ENCODE data around the gene HNF1A. TPM values are rescaled to one million over a fixed set of nuclear protein-coding genes. Genes with fewer than 3 reads are reported as not detected.

The HNF1A gene
- polyA plus RNA-seq, 1 donor = not detected

DNA sequence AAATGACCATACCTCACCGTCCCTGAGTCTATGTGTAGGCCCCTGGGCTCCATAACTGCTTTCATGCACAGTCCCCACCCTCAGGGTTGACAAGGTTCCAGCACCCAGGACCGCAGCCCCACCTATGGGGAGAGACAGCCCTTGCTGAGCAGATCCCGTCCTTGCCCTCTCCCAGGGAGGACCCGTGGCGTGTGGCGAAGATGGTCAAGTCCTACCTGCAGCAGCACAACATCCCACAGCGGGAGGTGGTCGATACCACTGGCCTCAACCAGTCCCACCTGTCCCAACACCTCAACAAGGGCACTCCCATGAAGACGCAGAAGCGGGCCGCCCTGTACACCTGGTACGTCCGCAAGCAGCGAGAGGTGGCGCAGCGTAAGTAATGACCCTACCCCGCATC lies 10.3 kb downstream of the HNF1A start:
- DNase-seq = no peak

GRCh38 chr12:120989687-120990086 lies 11.3 kb downstream of the HNF1A start:
- no peak for DNase-seq

GRCh38 chr12:120990487-120991055 lies 12.2 kb downstream of the HNF1A start:
- no peak for DNase-seq

- no peak for DNase-seq
Observed at GRCh38 chr12:120991965-120992364, 13.6 kb downstream of the HNF1A start.

DNA sequence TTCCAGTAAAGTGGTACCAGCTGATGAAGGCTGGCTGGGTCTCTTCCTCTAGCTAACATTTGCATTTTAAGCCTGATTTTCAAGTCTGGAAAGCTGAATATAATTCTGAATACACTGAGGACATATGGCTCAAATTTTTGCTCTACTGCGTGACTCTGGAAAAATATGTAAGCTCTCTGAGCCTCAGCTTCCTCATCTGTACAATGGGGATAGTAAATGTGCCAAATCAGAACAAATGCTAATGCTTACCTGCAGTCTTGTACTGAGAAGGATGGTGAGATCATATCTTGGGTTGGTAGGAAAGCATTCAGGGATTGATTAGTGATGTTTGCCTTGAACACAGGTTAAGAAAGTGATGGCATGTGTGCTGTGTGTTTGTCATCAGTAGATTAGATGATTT lies 14.6 kb downstream of the HNF1A start:
- DNase-seq = no peak

DNA sequence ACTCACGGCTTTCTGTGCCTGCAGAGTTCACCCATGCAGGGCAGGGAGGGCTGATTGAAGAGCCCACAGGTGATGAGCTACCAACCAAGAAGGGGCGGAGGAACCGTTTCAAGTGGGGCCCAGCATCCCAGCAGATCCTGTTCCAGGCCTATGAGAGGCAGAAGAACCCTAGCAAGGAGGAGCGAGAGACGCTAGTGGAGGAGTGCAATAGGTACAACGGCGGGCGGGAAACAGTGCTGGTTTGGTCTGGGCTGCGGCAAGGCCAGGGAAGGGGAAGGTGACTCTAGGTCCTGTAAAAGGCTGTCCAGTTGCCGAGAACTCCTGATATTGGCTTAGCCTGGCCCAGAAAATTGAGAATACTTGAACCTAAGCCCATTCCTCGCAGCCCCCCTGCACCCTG lies 15.2 kb downstream of the HNF1A start:
- no peak for DNase-seq

DNA sequence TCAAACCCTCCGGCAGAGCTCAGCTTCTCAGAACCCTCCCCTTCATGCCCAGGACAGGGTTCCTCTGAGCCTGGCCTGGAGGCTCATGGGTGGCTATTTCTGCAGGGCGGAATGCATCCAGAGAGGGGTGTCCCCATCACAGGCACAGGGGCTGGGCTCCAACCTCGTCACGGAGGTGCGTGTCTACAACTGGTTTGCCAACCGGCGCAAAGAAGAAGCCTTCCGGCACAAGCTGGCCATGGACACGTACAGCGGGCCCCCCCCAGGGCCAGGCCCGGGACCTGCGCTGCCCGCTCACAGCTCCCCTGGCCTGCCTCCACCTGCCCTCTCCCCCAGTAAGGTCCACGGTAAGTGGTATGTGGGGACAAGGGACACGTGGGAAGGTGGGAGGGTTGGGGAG lies 15.7 kb downstream of the HNF1A start:
- no peak for DNase-seq

- DNase-seq = no peak
Observed at GRCh38 chr12:120994589-120995337, 16.4 kb downstream of the HNF1A start.

DNA sequence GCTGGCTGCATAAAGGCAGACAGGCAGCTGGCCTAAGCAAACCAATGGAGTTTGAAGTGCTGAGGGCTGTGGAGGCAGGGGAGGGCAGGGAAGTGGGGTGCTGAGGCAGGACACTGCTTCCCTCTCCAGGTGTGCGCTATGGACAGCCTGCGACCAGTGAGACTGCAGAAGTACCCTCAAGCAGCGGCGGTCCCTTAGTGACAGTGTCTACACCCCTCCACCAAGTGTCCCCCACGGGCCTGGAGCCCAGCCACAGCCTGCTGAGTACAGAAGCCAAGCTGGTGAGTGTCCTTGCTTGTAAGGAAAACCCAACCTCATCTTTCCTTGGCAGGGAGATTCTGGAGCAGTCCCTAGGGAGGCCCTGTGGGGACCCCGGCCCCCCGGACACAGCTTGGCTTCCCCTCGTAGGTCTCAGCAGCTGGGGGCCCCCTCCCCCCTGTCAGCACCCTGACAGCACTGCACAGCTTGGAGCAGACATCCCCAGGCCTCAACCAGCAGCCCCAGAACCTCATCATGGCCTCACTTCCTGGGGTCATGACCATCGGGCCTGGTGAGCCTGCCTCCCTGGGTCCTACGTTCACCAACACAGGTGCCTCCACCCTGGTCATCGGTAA lies 17.9 kb downstream of the HNF1A start:
- DNase-seq = no peak

GRCh38 chr12:120997448-120997847 lies 19.1 kb downstream of the HNF1A start:
- no peak for DNase-seq

- no peak for DNase-seq
Observed at GRCh38 chr12:120998435-120998834, 20.1 kb downstream of the HNF1A start.

DNA sequence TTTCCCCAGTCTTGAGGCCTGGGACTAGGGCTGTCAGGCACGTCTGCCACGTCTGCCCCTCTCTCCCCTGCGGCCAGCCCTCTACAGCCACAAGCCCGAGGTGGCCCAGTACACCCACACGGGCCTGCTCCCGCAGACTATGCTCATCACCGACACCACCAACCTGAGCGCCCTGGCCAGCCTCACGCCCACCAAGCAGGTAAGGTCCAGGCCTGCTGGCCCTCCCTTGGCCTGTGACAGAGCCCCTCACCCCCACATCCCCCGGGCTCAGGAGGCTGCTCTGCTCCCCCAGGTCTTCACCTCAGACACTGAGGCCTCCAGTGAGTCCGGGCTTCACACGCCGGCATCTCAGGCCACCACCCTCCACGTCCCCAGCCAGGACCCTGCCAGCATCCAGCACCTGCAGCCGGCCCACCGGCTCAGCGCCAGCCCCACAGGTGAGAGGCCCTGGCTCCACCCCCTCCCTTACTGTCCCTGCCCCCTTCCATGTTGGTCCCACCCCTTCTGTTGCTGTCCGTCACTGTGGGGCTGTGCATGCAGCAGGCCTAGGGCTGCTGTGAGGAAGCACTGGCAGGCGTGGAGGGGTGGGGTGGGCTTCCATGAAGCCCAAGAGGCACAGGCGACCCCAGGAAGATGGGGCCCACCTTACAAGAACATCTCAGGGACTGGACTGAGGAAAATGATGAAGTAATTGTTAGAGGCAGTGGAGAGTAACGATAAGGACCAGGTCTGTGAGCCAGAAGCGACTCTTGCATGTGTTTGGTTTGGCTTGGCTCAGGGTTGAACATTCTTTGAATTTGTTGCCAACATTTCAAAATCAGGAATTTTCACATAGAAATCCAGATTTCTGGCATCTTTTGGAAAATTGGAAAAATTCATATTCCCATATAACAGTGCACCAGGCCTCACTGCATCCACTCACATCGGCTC lies 21.1 kb downstream of the HNF1A start:
- no peak for DNase-seq

GRCh38 chr12:121000530-121000929 lies 22.2 kb downstream of the HNF1A start:
- DNase-seq = no peak

GRCh38 chr12:121001060-121001459 lies 22.7 kb downstream of the HNF1A start:
- no peak for DNase-seq

GRCh38 chr12:121001841-121002483 lies 23.6 kb downstream of the HNF1A start:
- no peak for DNase-seq

- DNase-seq = no peak
Observed at GRCh38 chr12:121003650-121004049, 25.3 kb downstream of the HNF1A start.

DNA sequence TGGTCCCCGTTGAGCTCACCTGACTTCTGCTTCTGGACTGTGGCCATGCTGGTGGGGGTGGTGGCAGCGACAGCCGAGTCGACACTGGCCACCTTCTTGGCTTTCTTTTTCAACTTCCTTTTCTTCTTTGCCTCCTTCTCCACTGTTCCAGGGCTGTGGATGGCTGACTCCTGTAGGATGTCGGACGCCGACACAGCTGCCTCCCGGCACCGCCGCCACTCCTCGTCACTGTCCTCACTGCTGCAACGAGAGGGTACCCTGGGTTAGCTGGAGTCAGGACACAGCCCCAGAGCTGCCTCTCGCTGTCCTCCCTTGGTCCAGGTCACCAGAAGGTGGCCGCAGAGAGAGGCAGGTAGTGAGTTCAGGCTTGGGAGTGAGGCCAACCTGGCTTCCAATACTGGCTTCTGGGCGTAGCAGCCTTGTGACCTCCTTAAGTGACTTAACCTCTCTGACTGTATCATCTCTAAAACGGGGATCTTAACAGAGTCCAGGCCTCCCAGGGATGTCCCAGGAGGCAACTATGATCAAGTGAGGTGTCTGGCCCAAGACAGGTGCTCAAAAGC lies 26.0 kb downstream of the HNF1A start:
- no peak for DNase-seq

DNA sequence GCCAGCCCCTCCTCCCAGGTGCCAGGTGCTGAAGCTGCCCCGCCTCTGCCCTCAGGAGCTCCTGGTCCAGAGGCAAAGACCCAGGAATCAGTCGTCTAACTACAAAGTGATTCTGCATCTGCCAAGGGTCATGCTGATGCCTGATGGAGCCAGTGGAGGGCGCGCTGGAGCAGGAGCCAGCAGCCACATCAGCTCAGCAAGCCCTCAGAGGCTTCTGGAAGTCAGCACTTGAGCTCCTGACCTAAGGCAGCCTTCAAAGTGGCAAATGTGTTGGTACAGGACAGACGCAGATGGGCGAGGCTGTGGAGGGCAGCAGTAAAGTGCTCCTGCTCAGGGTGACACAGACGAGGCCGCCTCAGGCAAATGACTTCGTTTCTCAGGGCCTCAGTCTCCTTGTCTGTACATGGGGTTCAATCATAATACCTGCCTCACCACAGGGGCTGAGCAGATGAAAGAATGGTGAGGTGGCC lies 27.0 kb downstream of the HNF1A start:
- DNase-seq = no peak

GRCh38 chr12:121008347-121009098 lies 30.2 kb downstream of the HNF1A start:
- DNase-seq = no peak

- no peak for DNase-seq
Observed at GRCh38 chr12:121009741-121010140, 31.4 kb downstream of the HNF1A start.

DNA sequence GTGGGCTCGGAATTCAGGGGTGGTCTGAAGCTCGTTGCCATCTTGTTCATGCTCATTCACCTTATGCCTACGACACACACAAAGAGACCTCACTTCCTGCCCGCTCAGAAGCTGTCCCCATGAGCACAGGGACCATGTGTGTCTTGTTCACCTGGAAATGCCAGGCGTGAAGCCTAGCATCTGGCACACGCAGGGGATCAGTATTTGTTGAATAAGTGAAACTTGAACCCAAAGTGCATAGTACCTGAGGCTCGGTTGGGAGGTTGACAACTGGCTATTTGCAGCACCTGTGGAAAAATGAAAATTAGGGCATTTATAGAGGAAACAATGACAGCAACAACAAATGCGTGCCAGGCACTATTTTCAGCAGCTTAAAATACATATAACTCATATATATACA lies 32.5 kb downstream of the HNF1A start:
- no peak for DNase-seq
